ENCODE measurements around the gene ZNF582.
"Not testable (repeated sequence)": the region's sequence is repeated elsewhere in the genome, so short reads cannot be mapped to it uniquely, and the experiment has no call there.

The ZNF582 gene

DNA sequence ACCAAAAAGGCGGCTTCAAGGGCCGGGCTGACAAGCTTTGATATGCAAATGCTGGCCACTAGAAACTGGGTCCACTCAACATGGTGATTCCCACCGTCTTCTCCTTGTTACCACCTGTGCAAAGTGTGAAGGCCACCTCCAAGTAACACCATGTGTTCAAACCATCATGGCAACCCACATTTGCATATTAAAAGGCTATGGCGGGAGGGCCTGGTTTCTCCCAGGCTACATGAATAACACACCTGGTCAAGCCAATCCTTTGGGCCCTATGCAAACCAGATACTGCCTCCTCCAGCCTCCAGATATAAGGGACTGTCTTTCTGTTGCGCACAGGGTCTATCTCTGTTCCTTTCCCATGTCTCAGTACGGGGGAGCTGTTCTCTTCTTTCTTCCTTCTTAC is 42.1 kb downstream of the ZNF582 start:
- no peak for DNase-seq (ENCODE audit: low read depth)

DNA sequence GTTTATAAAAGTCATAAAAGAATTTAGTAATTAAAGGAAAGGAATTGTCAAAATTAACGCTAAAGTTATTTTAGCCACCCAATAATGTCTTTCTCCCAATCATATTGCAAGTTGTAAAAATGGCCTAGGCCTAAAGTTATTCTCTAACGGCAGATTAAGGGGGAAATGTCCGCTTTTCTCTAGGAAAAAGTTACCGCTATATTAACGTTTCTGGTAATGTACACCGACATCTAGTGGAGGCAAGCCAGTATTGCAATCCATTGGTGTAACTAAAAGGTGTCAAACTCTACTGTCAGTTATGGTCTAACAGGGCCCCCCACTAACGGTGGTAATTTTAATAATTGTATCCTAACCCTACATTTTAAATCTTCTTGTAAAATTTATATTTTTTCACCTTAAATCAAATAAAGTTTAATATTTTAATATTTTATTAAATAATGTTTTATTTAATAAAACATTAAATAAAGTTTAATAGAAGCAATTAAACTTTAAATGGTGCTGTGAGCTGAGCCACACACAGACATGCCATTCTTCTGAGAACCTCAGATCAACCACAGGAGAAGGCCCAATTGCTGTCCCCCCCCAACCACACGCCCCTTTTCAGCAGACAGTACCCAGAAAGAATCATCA is 42.8 kb downstream of the ZNF582 start:
- no peak for DNase-seq (ENCODE audit: low read depth)

DNA sequence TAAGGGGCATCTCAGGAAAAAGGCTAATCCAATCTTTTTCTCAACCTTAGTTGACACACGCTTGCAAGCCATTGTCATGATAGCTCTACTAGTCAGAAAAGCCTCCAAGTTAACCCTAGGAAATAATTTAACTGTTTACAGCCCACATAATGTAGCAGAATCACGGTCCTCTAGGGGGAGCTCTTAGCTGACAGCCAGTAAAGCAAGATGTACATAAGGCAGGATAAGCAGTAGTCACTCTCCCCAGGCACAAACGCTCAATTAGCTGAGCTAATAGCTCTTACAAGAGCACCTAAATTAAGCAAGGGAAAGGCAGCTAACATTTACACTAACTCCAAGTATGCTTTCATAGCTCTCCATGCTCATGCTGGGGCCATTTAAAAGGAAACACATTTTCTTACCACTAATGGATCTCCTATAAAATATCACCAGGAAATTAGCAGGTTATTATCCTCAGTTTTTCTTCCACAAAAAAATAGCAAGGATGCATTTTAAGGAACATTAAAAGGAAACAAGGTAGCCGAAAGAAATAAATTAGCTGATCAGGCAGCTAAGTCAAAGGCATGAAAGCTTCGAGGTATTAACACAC is 45.0 kb downstream of the ZNF582 start:
- DNase-seq (ENCODE audit: low read depth), result no peak

DNA sequence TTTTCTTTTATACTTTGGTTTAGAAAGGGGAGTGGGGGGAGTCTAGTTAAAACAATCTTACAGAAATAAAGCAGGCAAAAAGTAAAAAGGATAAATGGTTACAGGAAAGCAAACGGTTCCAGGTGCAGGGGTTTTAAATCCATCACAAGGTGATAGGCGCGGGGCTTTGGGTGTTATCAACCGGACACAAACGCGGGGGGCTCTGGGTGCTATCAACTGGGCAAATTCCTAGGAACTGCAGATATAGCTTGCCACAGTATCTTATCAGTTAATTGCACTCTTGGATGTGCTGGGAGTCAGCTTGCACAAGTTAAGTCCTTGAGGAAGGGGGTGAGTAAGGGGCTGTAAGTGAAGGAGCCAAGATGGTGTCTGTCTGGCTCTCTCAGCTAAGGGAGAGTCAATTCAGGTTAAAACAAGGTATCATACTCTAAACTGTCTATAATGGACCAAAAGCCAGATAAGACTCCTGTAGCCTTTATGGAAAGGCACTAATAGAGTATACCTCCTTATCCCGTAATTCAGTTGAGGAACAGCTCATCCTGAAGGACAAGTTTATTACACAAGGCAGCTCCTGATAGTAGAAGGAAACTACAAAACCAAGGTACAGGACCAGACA is 46.1 kb downstream of the ZNF582 start:
- no peak for DNase-seq (ENCODE audit: low read depth)

- DNase-seq (ENCODE audit: low read depth), result no peak
Observed at GRCh38 chr19:56341948-56342347, 51.4 kb downstream of the ZNF582 start.

DNA sequence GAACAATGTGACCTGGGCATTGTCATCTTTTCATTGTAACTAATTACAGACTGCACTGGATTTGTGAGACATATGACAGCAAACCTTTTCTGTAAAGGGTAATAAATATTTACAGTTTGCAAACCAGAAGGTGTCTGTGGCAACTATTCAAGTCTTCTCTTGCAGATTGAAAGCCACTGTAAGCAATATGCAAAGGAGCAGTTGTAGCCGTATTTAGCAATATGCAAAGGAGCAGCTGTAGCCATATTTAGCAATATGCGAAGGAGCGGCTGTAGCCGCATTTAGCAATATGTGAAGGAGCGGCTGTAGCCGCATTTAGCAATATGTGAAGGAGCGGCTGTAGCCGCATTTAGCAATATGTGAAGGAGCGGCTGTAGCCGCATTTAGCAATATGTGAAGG is 54.3 kb downstream of the ZNF582 start:
- not testable (repeated sequence) for DNase-seq (ENCODE audit: low read depth)

DNA sequence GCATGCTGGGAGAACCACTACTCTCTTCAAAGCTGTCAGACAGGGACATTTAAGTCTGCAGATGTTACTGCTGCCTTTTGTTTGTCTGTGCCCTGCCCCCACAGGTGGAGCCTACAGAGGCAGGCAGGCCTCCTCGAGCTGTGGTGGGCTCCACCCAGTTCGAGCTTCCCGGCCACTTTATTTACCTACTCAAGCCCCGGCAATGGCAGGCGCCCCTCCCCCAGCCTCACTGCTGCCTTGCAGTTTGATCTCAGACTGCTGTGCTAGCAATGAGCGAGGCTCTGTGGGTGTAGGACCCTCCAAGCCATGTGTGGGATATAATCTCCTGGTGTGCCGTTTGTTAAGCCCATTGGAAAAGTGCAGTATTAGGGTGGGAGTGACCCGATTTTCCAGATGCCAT is 56.3 kb downstream of the ZNF582 start:
- DNase-seq (ENCODE audit: low read depth), result not testable (repeated sequence)

- not testable (repeated sequence) for DNase-seq (ENCODE audit: low read depth)
Observed at GRCh38 chr19:56335371-56335770, 58.0 kb downstream of the ZNF582 start.

DNA sequence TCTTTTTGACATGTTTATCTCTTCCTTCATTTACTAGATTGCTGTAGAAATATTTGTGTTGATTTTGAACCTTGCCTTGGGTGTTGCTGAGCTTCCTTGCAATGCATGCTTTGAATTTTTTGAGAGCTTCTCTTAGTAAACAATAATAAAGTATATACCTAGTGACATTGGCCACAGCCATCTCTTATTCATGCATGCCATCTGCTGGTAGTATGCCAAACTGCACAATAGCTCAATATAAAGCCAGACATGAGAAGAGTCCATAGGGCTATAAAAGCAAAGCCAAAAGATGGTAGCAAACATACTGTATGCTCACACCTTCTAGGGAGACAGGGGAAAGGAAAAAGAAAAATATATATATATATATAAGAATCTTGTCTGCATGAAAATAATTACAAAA is 59.8 kb downstream of the ZNF582 start:
- no peak for DNase-seq (ENCODE audit: low read depth)
